ENCODE measurements around the gene GCSAM. TPM values are rescaled to one million over a fixed set of nuclear protein-coding genes. Genes with fewer than 3 reads are reported as not detected.

The GCSAM gene
- total RNA-seq, 1 experiment from 2014 or later = not detected

GRCh38 chr3:112121577-112122547 is 11.2 kb downstream of the GCSAM start:
- intact Hi-C loops (cut with micrococcal nuclease; ENCODE audit: unreplicated experiment) = no loop called here
- peaks cover 8% of the 10 kb centered on the region for H3K4me1 ChIP-seq (replicated peaks; ENCODE audit: insufficient read depth)
- no peak overlapping the region for H3K27ac ChIP-seq
- BruUV-seq (replicated peaks) = no TSS peak
- no peak overlapping the region for H2AFZ ChIP-seq
- no peaks in the 10 kb centered on the region for H3K27me3 ChIP-seq (ENCODE audit: insufficient read depth, low read depth)
- H4K20me1 ChIP-seq (ENCODE audit: insufficient read depth) = no peaks in the 10 kb centered on the region
- H3K9me3 ChIP-seq (ENCODE audit: insufficient read depth, low read depth) = no peaks in the 10 kb centered on the region
- no peak overlapping the region for H3K4me3 ChIP-seq
- no peaks in the 10 kb centered on the region for H3K36me3 ChIP-seq (ENCODE audit: low read depth)
- no peaks in the 10 kb centered on the region for H3K9me2 ChIP-seq (ENCODE audit: insufficient read depth)
- H3F3A ChIP-seq (ENCODE audit: insufficient read depth, low read depth) = no peaks in the 10 kb centered on the region; the same call in 1 of the 2 replicates
- ChIA-PET CTCF (interaction anchor here (0.9 kb wide), 1 partner anchor 10 kb away, joined by 4 read pairs; no protein-coding TSS in a partner anchor), POLR2A (ENCODE audit: unreplicated experiment) (no interaction called here)
- TF ChIP-seq EZH2 (IDR thresholded peaks at IDR 0.05; ENCODE audit: low read depth) (no peak), CTCF (conservative IDR thresholded peaks at IDR 0.05) (no peak)
- H3K79me2 ChIP-seq (ENCODE audit: low read depth) = no peaks in the 10 kb centered on the region
- DNase-seq = no peak
- H3K4me2 ChIP-seq = no peak overlapping the region

GRCh38 chr3:112119962-112120836 is 12.8 kb downstream of the GCSAM start:
- no peak overlapping the region for H3K27ac ChIP-seq
- POLR2A ChIA-PET (ENCODE audit: unreplicated experiment) = no interaction called here
- TF ChIP-seq EZH2 (IDR thresholded peaks at IDR 0.05; ENCODE audit: low read depth) (no peak), CTCF (conservative IDR thresholded peaks at IDR 0.05) (no peak)
- no peaks in the 10 kb centered on the region for H3K79me2 ChIP-seq (ENCODE audit: low read depth)
- H3K27me3 ChIP-seq (ENCODE audit: insufficient read depth, low read depth) = no peaks in the 10 kb centered on the region
- H3K4me3 ChIP-seq = no peak overlapping the region
- no peaks in the 10 kb centered on the region for H3K4me1 ChIP-seq (replicated peaks; ENCODE audit: insufficient read depth)
- H3K4me2 ChIP-seq = no peak overlapping the region
- H3K36me3 ChIP-seq (ENCODE audit: low read depth) = no peaks in the 10 kb centered on the region
- intact Hi-C loops (cut with micrococcal nuclease; ENCODE audit: unreplicated experiment) = no loop called here
- H3F3A ChIP-seq (ENCODE audit: insufficient read depth, low read depth) = no peaks in the 10 kb centered on the region
- no peaks in the 10 kb centered on the region for H3K9me3 ChIP-seq (ENCODE audit: insufficient read depth, low read depth)
- H4K20me1 ChIP-seq (ENCODE audit: insufficient read depth) = no peaks in the 10 kb centered on the region
- CTCF ChIA-PET = no interaction called here
- no peaks in the 10 kb centered on the region for H3K9me2 ChIP-seq (ENCODE audit: insufficient read depth)
- H2AFZ ChIP-seq = no peak overlapping the region
- no peak for DNase-seq
- no TSS peak for BruUV-seq (replicated peaks)

- POLR2A ChIA-PET (ENCODE audit: unreplicated experiment) = no interaction called here
- intact Hi-C loops (cut with micrococcal nuclease; ENCODE audit: unreplicated experiment) = no loop called here
- H3K36me3 ChIP-seq (ENCODE audit: low read depth) = no peaks in the 10 kb centered on the region; the same call in 1 of the 2 replicates
Observed at GRCh38 chr3:112117841-112118571, 15.0 kb downstream of the GCSAM start.

More at GRCh38 chr3:112117841-112118571, 15.0 kb downstream of the GCSAM start:
- Histone ChIP-seq H3K9me3 (ENCODE audit: insufficient read depth, low read depth) (no peaks in the 10 kb centered on the region), H3K79me2 (ENCODE audit: low read depth) (no peaks in the 10 kb centered on the region), H2AFZ (no peak overlapping the region), H3K4me3 (no peak overlapping the region), H3K4me1 (replicated peaks; ENCODE audit: insufficient read depth) (no peaks in the 10 kb centered on the region), H3K9me2 (ENCODE audit: insufficient read depth) (no peaks in the 10 kb centered on the region), H4K20me1 (ENCODE audit: insufficient read depth) (no peaks in the 10 kb centered on the region), H3K4me2 (no peak overlapping the region), H3K27ac (no peak overlapping the region), H3K27me3 (ENCODE audit: insufficient read depth, low read depth) (no peaks in the 10 kb centered on the region), H3F3A (ENCODE audit: insufficient read depth, low read depth) (no peaks in the 10 kb centered on the region)
- TF ChIP-seq CTCF (conservative IDR thresholded peaks at IDR 0.05) (no peak), EZH2 (IDR thresholded peaks at IDR 0.05; ENCODE audit: low read depth) (no peak)
- no TSS peak for BruUV-seq (replicated peaks)
- CTCF ChIA-PET = interaction anchor here (0.6 kb wide), 1 partner anchor 153 kb away, joined by 3 read pairs; no protein-coding TSS in a partner anchor
- no peak for DNase-seq
